Gastroesophageal sphincter (tissue), 3 donors: Measurements from ENCODE around the gene PLCH2.

Experiments used
- CTCF ChIP-seq, 4 experiments: fragments of 200-600 bp in 2 of 4; fragments of 450-650 bp in 2 of 4; sonication (generic) in 1 of 4; IDR thresholded peaks; one replicate each; pipeline ENCODE4 v1.5.1; 2017 to 2019; ENCODE audit warnings: antibody characterized with exemption in 4 of 4, mild to moderate bottlenecking in 2 of 4, moderate library complexity in 2 of 4
- EP300 ChIP-seq: sonication (generic); formaldehyde crosslinking; IDR thresholded peaks from one replicate; pipeline ENCODE4 v1.6.1; 2017; ENCODE audit warnings: antibody characterized with exemption, mild to moderate bottlenecking
- POLR2A ChIP-seq, 2 donors: fragments of 450-650 bp; IDR thresholded peaks; one replicate each; pipeline ENCODE4 v1.6.1; 2017; ENCODE audit warnings: antibody characterized with exemption in 2 of 2, mild to moderate bottlenecking in 2 of 2, moderate library complexity in 1 of 2
- POLR2AphosphoS5 ChIP-seq: sonication (generic); formaldehyde crosslinking; IDR thresholded peaks from one replicate; pipeline ENCODE4 v1.6.1; 2017; ENCODE audit warnings: antibody characterized with exemption

- TF ChIP-seq POLR2AphosphoS5, result no peak
- TF ChIP-seq CTCF (IDR thresholded peaks at IDR 0.05), result no peak
- no peak for TF ChIP-seq POLR2A (IDR thresholded peaks at IDR 0.05)
- no peak for TF ChIP-seq EP300
These were observed 4.5 kb upstream of the PLCH2 start for GRCh38 chr1:2471587-2472001.
